Globus pallidus (tissue), 1 donor: ENCODE data around the gene NLRP3.
"Not testable (repeated sequence)": the region's sequence is repeated elsewhere in the genome, so short reads cannot be mapped to it uniquely, and the experiment has no call there.

Source experiments
- DNase-seq: peaks from one replicate; pipeline ENCODE4 v3.0.0-alpha.2; 2015; ENCODE audit warnings: low spot score

NLRP3 gene

GRCh38 chr1:247390996-247391395 is 25.0 kb upstream of the NLRP3 start:
- DNase-seq, result no peak

GRCh38 chr1:247392088-247392487 is 23.9 kb upstream of the NLRP3 start:
- no peak for DNase-seq

- DNase-seq, result not testable (repeated sequence)
Measured at GRCh38 chr1:247395075-247395474, 20.9 kb upstream of the NLRP3 start.

DNA sequence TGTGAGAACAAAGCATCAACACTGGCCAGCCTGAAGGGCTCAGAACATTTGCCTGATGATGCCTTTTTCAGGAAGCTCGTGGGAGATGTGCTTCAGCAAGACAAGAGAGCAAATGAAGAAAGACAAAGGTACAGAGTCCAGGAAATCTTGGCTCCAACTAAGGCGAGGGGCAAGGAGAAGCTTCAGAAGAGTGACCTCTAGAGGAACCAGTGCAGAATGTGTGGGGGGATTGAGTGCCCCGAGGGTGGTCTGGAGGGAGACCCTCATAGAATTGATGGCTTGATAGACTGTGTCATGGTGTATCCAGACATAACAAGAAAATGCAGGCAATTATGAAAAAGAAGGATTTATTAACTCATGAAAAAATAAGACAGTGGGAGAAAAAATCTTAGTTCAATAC is 15.3 kb upstream of the NLRP3 start:
- DNase-seq, result no peak

DNA sequence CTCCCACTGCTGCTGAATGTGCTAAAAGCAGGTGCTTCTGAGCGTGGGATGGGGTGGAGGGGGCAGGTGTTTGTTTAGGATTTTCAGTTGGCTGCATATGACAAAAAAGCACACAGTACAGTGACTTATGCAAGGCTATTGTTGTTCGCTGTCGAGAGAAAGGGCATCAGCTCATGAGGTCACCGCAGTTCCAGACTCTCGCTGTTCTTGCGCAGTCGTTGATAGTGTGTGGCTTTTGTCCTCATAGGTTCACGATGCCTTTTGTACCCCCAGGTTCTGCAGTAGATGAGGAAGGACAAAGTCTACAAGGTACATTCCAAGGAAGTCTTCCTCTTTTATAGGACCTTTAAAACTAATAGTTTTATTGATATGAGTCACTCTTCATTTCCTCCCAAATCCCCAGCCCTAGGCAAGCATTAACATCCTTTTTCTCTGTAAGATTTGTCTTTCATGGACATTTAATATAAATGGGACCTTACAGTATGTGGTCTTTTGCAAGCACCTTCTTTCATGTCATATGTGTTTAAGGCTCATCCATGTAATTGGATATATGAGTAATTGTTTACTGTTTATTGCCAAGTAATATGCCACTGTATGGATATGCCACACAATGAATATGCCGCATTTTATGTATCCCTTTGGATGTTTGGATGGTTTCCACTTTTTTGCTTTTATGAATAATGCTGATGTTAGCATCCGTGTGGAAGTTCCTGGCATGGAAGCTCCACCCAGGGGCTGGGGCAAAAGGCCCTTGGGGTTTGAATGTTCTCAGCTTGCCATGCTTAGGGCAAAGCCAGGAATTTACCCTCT is 14.5 kb upstream of the NLRP3 start:
- DNase-seq, result no peak

DNA sequence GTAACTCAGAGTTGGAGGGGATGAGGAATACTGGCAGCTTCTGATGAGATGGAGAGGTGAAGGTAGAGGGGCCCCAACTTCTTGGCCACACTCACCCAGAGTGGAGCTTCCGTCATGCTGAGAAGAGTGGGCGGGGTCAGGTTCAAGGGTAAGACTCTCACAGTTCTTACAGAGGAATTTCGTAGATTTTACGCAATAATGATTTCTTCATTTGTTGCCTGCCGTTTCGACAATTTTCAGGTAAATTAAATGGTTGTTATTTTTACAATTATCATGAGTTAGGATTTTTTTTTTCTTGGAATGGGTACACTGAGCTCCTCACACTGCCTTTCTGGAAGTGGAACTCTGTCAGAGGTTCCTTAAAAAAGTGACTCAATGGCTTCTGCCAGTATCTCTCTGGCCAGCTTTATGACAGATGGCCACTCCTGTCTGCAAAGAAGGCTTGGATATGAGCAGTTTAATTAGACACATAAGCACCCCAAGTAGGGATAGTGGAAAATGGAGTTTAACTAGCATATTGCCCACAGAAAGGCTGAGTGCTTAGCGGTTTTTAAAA is 13.8 kb upstream of the NLRP3 start:
- DNase-seq, result no peak

DNA sequence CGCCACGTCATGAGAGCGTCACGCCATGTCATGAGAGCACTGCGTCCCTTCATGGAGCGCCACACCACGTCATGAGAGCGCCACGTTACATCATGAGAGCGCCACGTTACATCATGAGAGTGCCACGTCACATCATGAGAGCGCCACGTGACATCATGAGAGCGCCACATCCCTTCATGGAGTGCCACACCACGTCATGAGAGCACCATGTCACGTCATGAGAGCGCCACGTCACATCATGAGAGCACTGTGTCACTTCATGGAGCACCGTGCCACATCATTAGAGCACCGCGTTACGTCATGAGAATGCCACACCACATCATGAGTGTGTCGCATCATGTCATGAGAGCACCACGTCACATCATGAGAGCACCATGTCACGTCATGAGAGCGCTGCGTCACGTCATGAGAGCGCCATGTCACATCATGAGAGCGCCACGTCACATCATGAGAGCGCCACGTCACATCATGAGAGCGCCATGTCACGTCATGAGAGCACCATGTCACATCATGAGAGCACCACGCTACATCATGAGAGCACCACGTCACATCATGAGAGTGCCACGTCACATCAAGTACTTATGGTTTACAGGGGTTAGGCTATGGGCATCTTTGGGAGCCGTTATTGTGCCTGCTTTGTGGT is 9.8 kb upstream of the NLRP3 start:
- DNase-seq, result no peak

DNA sequence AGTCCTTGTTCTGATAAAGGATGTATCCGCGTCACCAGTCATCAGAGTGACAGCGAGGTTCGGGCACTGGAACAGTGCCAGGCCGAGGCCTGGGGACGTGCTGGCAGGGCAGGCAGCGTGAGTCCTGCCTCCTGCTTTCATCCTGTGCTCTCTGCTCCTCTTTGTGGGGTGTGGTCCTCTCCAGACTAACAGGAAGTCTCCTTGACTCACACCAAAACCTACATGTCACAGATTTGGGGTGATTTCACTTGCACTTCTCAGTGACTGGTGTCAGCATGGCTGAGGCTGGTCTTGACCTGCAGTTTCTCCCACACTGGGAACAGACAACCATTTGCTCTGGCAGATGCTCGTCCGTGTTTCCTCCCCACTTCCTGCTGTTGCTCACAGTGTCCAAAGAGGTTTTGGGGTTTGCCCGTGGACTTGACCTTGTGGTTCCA is 8.8 kb upstream of the NLRP3 start:
- DNase-seq, result no peak

DNA sequence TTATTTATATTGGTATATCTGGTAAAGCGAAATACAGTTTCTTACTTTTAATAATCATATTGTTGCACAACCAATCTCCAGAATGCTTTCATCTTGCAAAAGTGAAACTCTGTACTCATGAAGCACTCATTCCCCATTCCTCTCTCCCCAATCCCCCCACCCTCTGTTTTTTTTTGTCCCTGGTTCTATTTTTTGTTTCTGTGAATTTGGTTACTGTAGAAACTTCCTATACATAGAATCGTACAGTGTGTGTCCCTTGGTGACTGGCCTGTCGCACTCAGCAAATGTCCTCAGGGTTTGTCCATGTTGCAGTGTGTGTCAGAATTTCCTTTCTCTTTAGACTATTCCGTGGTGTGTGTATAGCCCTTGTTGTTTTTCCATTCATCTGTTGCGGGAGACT is 7.9 kb upstream of the NLRP3 start:
- no peak for DNase-seq

DNA sequence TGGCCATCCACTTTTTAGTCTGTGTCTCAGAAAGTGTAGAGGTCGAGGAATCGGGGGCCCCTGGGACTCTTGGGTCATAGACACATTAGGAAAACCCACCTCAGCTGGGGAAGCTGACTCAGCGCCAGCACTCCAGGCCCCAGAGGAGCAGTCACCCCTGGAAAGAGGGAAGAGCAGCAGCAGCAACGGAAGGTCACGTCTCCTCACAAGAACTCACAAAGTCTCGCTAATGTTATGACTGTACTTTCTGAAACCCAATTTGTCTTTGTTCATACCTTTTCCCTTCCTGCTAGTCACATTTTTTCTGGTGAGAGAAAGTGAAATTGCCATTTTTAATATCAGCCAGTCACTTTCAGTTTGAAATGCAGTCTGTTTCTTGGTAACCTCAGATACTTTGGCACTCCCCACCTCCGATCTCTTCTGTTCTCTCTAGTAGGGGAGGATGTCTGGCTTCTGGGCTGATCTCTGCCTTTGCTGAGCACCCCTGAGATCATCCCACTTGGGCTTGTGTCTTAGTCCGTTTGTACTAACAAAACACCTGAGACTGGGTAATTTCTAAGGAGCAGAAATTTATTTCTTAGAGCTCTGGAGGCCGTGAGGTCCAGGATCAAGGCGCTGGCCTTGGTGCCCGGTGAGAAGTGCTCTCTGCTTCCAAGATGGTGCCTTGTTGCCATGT is 6.0 kb upstream of the NLRP3 start:
- DNase-seq, result no peak

DNA sequence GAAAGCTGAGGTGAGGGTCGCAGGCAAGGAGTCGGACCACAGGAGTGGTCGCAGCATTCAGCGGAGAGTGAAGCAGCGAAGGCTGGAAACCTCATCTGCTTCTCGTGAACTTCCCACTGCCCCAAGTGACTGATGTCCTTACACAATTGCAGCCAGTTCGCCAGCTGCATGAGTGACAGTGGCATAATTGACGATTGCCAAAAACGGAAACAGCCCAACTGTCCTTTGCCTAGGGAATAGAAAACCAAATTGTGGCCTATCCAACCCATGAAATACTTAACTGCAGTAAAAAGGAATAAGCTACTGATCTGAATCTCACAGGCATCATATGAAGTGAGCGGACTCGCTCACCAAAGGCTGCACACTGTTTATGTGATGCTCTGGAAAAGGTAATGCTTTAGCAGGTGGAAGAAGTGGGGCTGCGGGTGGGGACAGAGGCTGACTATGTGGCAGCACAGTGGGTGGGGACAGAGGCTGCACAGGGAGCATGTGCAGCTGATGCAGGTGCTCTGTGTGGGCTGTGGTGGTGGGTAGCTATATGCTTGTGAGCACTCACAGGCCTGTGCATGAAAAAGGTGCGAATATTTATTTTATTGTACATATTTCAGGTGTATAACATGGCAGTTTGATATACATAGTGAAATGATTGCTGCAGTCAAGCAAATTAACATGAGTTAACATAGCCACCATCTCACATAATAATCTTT is 4.2 kb upstream of the NLRP3 start:
- no peak for DNase-seq

GRCh38 chr1:247417831-247418230 is 1.9 kb downstream of the NLRP3 start:
- DNase-seq, result peak; percentile 56

- no peak for DNase-seq
Measured at GRCh38 chr1:247419336-247419735, 3.4 kb downstream of the NLRP3 start.

DNA sequence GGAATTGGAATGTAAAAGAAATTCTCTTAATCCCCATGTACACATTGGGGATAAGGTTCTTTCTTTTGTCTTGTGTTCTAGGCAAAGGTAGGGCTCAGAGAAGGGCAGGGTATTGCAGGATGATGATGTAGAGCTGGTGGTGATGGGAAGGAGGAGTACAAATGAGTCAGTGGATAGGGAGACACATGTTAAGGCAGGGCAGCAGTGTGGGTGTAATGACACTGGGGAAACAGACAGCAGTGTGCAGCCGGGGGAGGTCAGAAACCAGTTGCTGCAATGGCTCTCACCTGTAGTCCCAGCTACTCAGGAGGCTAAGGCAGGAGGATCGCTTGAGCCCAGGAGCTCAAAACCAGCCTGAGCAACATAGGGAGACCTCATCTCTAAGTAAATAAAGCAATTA is 5.1 kb downstream of the NLRP3 start:
- no peak for DNase-seq

DNA sequence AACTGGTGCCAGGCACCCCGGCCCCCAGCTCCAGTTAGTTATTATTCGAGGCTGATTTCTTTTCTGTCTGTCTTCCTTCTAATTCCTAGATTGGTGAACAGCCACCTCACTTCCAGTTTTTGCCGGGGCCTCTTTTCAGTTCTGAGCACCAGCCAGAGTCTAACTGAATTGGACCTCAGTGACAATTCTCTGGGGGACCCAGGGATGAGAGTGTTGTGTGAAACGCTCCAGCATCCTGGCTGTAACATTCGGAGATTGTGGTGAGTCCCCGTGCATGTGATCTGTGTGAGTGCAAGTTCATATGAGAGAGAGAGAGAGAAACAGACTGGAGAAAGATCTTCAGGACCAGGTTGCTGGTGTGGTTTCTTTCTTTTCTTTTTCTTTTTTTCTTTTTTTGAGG is 13.5 kb downstream of the NLRP3 start:
- DNase-seq, result no peak

DNA sequence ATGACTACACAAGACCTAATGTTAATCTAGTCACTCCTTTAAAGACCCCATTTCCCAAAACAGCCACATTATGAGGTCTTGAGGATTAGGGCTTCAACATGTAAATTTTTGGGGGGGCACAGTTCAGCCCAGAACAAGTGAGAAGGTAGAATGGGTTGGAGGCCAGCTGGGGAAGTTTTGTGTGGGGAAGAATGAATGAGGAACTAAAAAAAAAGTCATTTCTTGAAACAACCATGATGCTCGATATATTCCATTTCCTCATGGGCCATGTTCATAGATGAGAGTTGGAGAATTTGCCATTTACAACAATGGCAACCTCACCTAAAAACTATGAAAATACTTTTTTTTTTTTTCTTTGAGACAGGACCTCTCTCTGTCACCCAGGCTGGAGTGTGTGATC is 14.5 kb downstream of the NLRP3 start:
- no peak for DNase-seq

GRCh38 chr1:247431643-247432042 is 15.7 kb downstream of the NLRP3 start:
- no peak for DNase-seq

DNA sequence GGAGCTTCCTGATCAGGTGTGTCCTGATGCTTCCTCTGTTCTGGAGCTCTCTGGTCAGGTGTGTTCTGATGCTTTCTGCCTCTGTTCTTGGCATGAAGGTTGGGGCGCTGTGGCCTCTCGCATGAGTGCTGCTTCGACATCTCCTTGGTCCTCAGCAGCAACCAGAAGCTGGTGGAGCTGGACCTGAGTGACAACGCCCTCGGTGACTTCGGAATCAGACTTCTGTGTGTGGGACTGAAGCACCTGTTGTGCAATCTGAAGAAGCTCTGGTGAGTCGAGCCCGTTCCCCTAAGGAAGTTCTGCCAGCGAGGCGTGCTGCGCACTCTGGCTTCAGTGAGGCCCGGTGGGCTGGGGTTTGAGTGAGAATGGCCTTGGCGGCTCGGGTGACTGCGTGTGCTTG is 18.0 kb downstream of the NLRP3 start:
- DNase-seq, result no peak

DNA sequence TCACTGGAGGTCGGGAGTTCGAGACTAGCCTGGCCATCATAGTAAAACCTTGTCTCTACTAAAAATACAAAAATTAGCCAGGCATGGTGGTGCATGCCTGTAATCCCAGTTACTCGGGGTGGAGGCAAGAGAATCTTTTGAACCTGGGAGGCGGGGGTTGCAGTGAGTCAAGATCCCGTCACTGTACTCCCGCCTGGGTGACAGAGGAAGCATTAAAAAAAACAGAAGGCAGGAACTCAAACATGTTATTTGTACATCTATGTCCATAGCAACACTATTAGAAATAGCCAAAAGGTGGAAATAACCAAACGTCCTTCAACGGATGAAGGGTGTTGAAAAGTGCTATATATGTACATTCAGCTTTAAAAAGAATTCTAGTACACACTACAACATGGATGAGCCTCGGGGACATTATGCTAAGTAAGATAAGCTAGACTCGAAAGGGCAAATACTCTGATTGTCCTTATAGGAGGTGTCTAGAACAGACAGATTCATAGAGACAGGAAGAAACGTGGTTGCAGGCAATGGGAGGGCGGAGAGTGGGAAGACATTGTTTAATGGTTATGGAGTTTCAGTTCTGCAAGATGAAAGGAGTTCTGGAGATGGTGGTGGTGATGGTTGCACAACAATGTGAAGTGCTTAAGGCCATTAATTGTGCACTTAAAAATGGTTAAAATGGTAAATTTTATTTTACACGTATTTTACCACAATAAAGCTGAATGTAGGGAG is 19.2 kb downstream of the NLRP3 start:
- no peak for DNase-seq

DNA sequence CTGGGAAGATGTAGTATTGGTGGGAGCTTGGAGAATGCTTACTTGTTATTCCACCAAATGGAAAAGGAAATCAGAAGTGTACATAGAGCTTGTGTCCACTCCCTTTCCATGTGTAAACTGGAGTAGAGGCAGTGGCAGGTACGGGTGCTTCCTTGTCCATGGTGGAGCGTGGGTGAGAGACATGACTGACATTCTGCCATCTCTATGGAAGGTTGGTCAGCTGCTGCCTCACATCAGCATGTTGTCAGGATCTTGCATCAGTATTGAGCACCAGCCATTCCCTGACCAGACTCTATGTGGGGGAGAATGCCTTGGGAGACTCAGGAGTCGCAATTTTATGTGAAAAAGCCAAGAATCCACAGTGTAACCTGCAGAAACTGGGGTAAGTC is 19.8 kb downstream of the NLRP3 start:
- no peak for DNase-seq
